A673 (cell line): Measurements from ENCODE around the gene DISP3.

Experiments used
- EZH2 ChIP-seq: fragments of 200-600 bp; sonication (generic); IDR thresholded peaks from 2 replicates; pipeline ENCODE4 v1.6.1; 2017; ENCODE audit warnings: borderline replicate concordance, low read depth, mild to moderate bottlenecking, mixed read lengths, antibody characterized with exemption, low read length; ENCODE audit not compliant: poor library complexity, severe bottlenecking
- TF ChIP-seq, protein P1 (sequence below): fragments of 300-800, 200-600 bp; sonication (generic); conservative IDR thresholded peaks from 2 replicates; pipeline ENCODE4 v1.5.1; 2017; ENCODE audit warnings: low read depth, mild to moderate bottlenecking, antibody characterized with exemption, low read length, moderate library complexity, mixed read lengths

DNA sequence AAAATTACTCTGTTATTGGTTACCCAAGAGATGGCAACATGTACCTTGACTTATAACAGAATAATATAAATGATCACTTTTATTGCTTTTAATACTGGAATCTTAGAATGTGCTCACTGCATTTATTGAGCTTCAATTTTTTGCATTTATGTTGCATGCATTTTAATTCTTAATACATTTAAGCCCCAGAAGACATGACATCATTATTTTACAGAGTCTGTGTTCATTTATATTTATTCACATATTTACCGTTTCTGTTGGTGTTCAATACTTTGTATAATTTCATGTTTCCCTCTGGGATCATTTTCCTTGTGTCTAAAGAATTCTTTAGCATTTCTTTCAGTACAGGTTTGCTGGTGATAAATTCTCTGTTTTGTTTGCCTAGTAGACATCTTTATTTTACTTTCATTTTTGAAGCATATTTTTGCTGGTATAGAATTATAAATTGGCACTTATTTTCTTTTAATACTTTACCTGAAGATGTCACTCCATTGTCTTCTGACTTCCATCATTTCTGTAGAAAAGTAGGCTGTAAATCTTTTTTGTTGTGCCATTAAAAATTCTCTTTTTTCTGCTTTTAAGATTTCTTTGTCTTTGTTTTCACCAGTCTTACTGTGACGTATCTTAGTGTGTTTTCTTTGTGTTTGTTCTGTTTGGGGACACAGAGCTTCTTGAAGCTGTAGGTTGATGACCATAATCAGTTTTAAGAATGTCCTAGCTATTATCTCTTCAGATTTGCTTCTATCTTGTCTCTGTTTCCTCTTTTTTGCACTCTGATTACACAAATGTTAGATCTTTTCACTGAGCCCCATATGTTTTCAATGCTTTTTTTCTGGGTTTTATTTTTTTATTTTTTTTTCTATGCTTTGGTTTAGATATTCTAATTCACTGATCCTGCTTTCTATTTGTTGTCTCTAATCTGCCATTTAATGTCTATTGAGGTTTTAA lies 26.9 kb downstream of the DISP3 start:
- TF ChIP-seq, protein P1, sequence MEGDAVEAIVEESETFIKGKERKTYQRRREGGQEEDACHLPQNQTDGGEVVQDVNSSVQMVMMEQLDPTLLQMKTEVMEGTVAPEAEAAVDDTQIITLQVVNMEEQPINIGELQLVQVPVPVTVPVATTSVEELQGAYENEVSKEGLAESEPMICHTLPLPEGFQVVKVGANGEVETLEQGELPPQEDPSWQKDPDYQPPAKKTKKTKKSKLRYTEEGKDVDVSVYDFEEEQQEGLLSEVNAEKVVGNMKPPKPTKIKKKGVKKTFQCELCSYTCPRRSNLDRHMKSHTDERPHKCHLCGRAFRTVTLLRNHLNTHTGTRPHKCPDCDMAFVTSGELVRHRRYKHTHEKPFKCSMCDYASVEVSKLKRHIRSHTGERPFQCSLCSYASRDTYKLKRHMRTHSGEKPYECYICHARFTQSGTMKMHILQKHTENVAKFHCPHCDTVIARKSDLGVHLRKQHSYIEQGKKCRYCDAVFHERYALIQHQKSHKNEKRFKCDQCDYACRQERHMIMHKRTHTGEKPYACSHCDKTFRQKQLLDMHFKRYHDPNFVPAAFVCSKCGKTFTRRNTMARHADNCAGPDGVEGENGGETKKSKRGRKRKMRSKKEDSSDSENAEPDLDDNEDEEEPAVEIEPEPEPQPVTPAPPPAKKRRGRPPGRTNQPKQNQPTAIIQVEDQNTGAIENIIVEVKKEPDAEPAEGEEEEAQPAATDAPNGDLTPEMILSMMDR, result no peak
- no peak for TF ChIP-seq EZH2
